Neural crest cell (in vitro differentiated cells): ENCODE data around the gene ESR1. TPM values are rescaled to one million over a fixed set of nuclear protein-coding genes. Genes with fewer than 3 reads are reported as not detected.
"Not testable (repeated sequence)": the region's sequence is repeated elsewhere in the genome, so short reads cannot be mapped to it uniquely, and the experiment has no call there.

Source experiments
- DNase-seq: peaks from one replicate; pipeline ENCODE4 v3.0.0; 2021; ENCODE audit warnings: low read depth, mixed read lengths, low spot score
- H3K27ac Mint-ChIP-seq: one replicate; pipeline ENCODE4 v1.8.0; 2021; ENCODE audit warnings: mild to moderate bottlenecking, mixed read lengths; ENCODE audit not compliant: unreplicated experiment
- H3K27me3 Mint-ChIP-seq: 2 replicates; pipeline ENCODE4 v1.8.0; 2021; ENCODE audit warnings: low read depth, mild to moderate bottlenecking, mixed read lengths
- H3K36me3 Mint-ChIP-seq: 2 replicates; pipeline ENCODE4 v1.8.0; 2021; ENCODE audit warnings: low read depth, mild to moderate bottlenecking, mixed read lengths
- H3K4me1 Mint-ChIP-seq: 2 replicates; pipeline ENCODE4 v1.8.0; 2021; ENCODE audit warnings: mixed read lengths
- H3K4me3 Mint-ChIP-seq: one replicate; pipeline ENCODE4 v1.8.0; 2021; ENCODE audit warnings: mild to moderate bottlenecking, mixed read lengths
- H3K9me3 Mint-ChIP-seq: 2 replicates; pipeline ENCODE4 v1.8.0; 2021; ENCODE audit warnings: mixed read lengths
- total RNA-seq: library from RNA; stranded (reverse); gene quantifications from 2 replicates; pipeline ENCODE4 v1.2.1, GENCODE V29; 2021
- TF ChIP-seq, protein P1 (sequence below): fragments of 200-600 bp; sonication (generic); conservative IDR thresholded peaks from 2 replicates; pipeline ENCODE4 v1.5.0; 2021; ENCODE audit warnings: antibody characterized with exemption, mild to moderate bottlenecking

ESR1 gene
- total RNA-seq, 1 donor from 2014 or later = not detected

GRCh38 chr6:151899796-151900195 lies 92.3 kb downstream of the ESR1 start:
- H3K36me3 Mint-ChIP-seq, H3K4me1 Mint-ChIP-seq, H3K27me3 Mint-ChIP-seq, DNase-seq, H3K4me3 Mint-ChIP-seq, H3K9me3 Mint-ChIP-seq, H3K27ac Mint-ChIP-seq: not testable (repeated sequence)

- Mint-ChIP-seq H3K9me3 (no peaks in the 10 kb centered on the region), H3K4me1 (no peaks in the 10 kb centered on the region), H3K4me3 (no peak overlapping the region), H3K36me3 (peaks cover 2% of the 10 kb centered on the region), H3K27ac (no peak overlapping the region), H3K27me3 (peaks cover 2% of the 10 kb centered on the region)
- TF ChIP-seq, protein P1, sequence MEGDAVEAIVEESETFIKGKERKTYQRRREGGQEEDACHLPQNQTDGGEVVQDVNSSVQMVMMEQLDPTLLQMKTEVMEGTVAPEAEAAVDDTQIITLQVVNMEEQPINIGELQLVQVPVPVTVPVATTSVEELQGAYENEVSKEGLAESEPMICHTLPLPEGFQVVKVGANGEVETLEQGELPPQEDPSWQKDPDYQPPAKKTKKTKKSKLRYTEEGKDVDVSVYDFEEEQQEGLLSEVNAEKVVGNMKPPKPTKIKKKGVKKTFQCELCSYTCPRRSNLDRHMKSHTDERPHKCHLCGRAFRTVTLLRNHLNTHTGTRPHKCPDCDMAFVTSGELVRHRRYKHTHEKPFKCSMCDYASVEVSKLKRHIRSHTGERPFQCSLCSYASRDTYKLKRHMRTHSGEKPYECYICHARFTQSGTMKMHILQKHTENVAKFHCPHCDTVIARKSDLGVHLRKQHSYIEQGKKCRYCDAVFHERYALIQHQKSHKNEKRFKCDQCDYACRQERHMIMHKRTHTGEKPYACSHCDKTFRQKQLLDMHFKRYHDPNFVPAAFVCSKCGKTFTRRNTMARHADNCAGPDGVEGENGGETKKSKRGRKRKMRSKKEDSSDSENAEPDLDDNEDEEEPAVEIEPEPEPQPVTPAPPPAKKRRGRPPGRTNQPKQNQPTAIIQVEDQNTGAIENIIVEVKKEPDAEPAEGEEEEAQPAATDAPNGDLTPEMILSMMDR = no peak
- no peak for DNase-seq
These were observed 92.8 kb downstream of the ESR1 start for GRCh38 chr6:151900256-151900655.

- Mint-ChIP-seq H3K9me3 (no peaks in the 10 kb centered on the region), H3K27me3 (peaks cover 2% of the 10 kb centered on the region), H3K4me1 (no peaks in the 10 kb centered on the region), H3K36me3 (peaks cover 2% of the 10 kb centered on the region), H3K27ac (no peak overlapping the region), H3K4me3 (no peak overlapping the region)
- DNase-seq = no peak
- TF ChIP-seq, protein P1 = no peak
These were observed 93.5 kb downstream of the ESR1 start for GRCh38 chr6:151901009-151901411.

GRCh38 chr6:151904631-151905030 lies 97.1 kb downstream of the ESR1 start:
- Mint-ChIP-seq H3K27me3 (peaks cover 2% of the 10 kb centered on the region), H3K36me3 (peaks cover 2% of the 10 kb centered on the region), H3K27ac (no peak overlapping the region), H3K9me3 (no peaks in the 10 kb centered on the region), H3K4me1 (no peaks in the 10 kb centered on the region), H3K4me3 (no peak overlapping the region)
- TF ChIP-seq, protein P1 = no peak
- no peak for DNase-seq

GRCh38 chr6:151905072-151905471 lies 97.6 kb downstream of the ESR1 start:
- Mint-ChIP-seq H3K9me3 (no peaks in the 10 kb centered on the region), H3K27me3 (peaks cover 2% of the 10 kb centered on the region), H3K36me3 (peaks cover under 1% of the 10 kb centered on the region), H3K4me1 (no peaks in the 10 kb centered on the region), H3K4me3 (no peak overlapping the region), H3K27ac (no peak overlapping the region)
- no peak for DNase-seq
- TF ChIP-seq, protein P1 = no peak

DNA sequence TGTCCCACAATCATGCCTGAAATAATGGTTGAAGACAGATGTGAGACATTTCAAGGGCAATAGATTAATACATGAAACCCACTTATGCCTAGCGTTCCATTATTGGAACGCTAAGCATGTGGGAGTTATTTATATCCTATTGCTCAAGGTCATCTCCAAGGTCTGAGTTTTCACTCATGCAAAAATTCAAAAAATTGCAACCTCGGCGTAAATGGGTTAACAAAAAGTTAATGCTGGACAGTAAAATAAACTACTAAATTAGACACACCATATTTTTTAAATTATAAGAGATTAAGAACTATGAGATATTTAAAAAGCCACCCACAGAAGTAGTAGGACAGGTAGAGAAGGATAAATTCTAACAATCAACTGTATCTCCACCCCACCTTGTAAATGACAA lies 98.4 kb downstream of the ESR1 start:
- H3K4me3 Mint-ChIP-seq = no peak overlapping the region
- no peaks in the 10 kb centered on the region for H3K4me1 Mint-ChIP-seq
- H3K9me3 Mint-ChIP-seq = no peaks in the 10 kb centered on the region
- peaks cover 2% of the 10 kb centered on the region for H3K27me3 Mint-ChIP-seq
- TF ChIP-seq, protein P1 = no peak
- H3K36me3 Mint-ChIP-seq = no peaks in the 10 kb centered on the region
- no peak overlapping the region for H3K27ac Mint-ChIP-seq
- DNase-seq = no peak
